ENCODE data around the gene TRPM2. TPM values are rescaled to one million over a fixed set of nuclear protein-coding genes. Genes with fewer than 3 reads are reported as not detected.

TRPM2 gene
- total RNA-seq, 1 experiment from 2014 or later, result not detected

DNA sequence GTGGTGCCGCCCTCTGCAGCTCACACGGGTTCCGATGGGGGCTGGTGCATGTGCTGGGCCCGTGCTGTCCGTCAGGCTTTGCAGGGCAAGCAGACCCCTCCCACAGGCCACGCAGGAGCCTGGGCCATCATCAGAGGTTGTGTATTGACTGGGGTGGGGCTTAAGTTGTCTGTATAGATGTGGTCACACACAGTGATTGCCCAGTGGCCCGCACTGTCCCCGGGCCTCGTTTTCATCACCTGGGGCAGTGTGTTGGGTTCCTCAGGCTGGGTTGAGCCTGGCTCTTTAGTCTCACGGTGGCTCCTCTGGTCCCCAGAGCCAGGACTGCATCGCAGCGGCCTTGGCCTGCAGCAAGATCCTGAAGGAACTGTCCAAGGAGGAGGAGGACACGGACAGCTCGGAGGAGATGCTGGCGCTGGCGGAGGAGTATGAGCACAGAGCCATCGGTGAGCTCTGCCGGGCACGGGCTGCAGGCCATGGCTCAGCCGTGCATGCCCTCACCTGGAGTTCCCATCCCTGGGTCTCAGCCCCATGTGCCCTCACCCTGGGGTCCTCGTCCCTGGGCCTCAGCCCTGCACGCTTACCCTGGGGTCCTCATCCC, 44.1 kb downstream of the TRPM2 start:
- Histone ChIP-seq H3K36me3 (ENCODE audit: low read depth) (no peaks in the 10 kb centered on the region), H4K20me1 (ENCODE audit: insufficient read depth) (no peaks in the 10 kb centered on the region), H3F3A (ENCODE audit: insufficient read depth, low read depth) (no peaks in the 10 kb centered on the region), H3K4me2 (no peak overlapping the region), H3K9me3 (ENCODE audit: insufficient read depth, low read depth) (no peaks in the 10 kb centered on the region), H3K4me3 (no peak overlapping the region), H3K27ac (no peak overlapping the region), H3K4me1 (replicated peaks; ENCODE audit: insufficient read depth) (no peaks in the 10 kb centered on the region), H3K79me2 (ENCODE audit: low read depth) (no peaks in the 10 kb centered on the region), H2AFZ (no peak overlapping the region), H3K27me3 (ENCODE audit: insufficient read depth, low read depth) (peaks cover 19% of the 10 kb centered on the region; the same call in 1 of the 2 replicates), H3K9me2 (ENCODE audit: insufficient read depth) (no peaks in the 10 kb centered on the region)
- ChIA-PET POLR2A (ENCODE audit: unreplicated experiment) (no interaction called here), CTCF (no interaction called here)
- TF ChIP-seq, protein P1, sequence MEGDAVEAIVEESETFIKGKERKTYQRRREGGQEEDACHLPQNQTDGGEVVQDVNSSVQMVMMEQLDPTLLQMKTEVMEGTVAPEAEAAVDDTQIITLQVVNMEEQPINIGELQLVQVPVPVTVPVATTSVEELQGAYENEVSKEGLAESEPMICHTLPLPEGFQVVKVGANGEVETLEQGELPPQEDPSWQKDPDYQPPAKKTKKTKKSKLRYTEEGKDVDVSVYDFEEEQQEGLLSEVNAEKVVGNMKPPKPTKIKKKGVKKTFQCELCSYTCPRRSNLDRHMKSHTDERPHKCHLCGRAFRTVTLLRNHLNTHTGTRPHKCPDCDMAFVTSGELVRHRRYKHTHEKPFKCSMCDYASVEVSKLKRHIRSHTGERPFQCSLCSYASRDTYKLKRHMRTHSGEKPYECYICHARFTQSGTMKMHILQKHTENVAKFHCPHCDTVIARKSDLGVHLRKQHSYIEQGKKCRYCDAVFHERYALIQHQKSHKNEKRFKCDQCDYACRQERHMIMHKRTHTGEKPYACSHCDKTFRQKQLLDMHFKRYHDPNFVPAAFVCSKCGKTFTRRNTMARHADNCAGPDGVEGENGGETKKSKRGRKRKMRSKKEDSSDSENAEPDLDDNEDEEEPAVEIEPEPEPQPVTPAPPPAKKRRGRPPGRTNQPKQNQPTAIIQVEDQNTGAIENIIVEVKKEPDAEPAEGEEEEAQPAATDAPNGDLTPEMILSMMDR (conservative IDR thresholded peaks at IDR 0.05), result no peak
- TF ChIP-seq EZH2 (IDR thresholded peaks at IDR 0.05; ENCODE audit: low read depth), result no peak
- no TSS peak for BruUV-seq (replicated peaks)
- intact Hi-C loops (cut with micrococcal nuclease; ENCODE audit: unreplicated experiment), result no loop called here
- DNase-seq, result no peak

DNA sequence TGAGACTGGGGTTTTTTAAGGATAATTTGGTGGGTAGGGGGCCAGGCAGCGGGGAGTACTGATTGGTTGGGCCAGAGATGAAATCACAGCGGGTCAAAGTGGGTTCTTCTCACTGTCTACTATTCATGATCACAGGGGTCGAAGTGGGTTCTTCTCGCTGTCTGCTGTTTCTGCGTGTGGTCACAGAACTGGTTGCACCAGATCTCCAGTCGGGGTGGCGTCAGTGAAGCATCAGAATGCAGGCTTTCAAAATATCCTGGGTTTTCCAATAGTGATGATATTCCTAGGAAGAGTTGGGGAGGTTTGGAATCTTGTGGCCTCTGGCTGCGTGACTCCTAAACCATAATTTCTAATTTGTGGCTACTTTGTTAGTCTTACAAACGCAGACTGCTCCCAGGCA, 45.1 kb downstream of the TRPM2 start:
- no TSS peak for BruUV-seq (replicated peaks)
- Histone ChIP-seq H2AFZ (no peak overlapping the region), H4K20me1 (ENCODE audit: insufficient read depth) (no peaks in the 10 kb centered on the region), H3K79me2 (ENCODE audit: low read depth) (no peaks in the 10 kb centered on the region), H3K4me1 (replicated peaks; ENCODE audit: insufficient read depth) (no peaks in the 10 kb centered on the region), H3K27ac (no peak overlapping the region), H3K4me3 (no peak overlapping the region), H3K4me2 (no peak overlapping the region), H3K27me3 (ENCODE audit: insufficient read depth, low read depth) (peaks cover 14% of the 10 kb centered on the region; the same call in 1 of the 2 replicates), H3K36me3 (ENCODE audit: low read depth) (no peaks in the 10 kb centered on the region), H3K9me3 (ENCODE audit: insufficient read depth, low read depth) (no peaks in the 10 kb centered on the region), H3F3A (ENCODE audit: insufficient read depth, low read depth) (peaks cover 4% of the 10 kb centered on the region), H3K9me2 (ENCODE audit: insufficient read depth) (no peaks in the 10 kb centered on the region)
- intact Hi-C loops (cut with micrococcal nuclease; ENCODE audit: unreplicated experiment), result no loop called here
- TF ChIP-seq EZH2 (IDR thresholded peaks at IDR 0.05; ENCODE audit: low read depth), result no peak
- TF ChIP-seq, protein P1 (conservative IDR thresholded peaks at IDR 0.05), result no peak
- CTCF ChIA-PET, result no interaction called here
- no peak for DNase-seq
- POLR2A ChIA-PET (ENCODE audit: unreplicated experiment), result no interaction called here

DNA sequence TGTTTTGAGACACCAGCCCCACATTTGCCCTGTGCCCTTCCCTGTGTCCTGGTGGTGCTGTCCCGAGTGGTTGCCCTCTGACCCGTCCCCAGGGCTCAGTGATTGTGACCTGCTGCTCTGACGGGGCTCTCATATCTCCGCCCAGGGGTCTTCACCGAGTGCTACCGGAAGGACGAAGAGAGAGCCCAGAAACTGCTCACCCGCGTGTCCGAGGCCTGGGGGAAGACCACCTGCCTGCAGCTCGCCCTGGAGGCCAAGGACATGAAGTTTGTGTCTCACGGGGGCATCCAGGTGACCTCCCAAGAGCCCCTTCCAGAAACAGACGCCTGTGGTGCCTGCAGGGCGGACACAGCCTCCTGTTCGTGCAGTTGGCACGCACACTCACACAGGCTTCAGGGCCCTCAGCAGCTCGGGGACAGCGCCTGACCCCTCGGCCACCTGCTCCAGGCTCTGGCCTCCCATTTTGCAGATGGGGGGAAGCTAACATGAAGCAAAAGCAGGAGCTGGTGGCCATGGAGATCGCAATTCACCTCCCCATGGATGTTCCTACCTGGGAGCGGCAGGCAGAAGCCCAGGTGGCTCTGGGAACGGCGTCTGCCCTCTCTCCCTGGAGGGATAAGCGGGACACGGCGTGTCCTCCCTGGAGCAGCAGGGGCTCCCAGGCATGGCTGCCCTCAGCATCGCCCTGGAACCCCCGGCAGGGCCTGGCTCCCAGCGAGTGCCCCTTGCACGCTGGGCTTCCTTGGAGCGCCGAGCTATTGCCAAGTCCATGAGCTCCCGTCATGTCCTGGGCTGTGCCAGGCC, 45.9 kb downstream of the TRPM2 start:
- Histone ChIP-seq H3K27ac (no peak overlapping the region), H3K4me3 (no peak overlapping the region), H4K20me1 (ENCODE audit: insufficient read depth) (no peaks in the 10 kb centered on the region), H3K9me3 (ENCODE audit: insufficient read depth, low read depth) (no peaks in the 10 kb centered on the region), H2AFZ (no peak overlapping the region), H3K4me2 (no peak overlapping the region), H3K9me2 (ENCODE audit: insufficient read depth) (no peaks in the 10 kb centered on the region), H3K36me3 (ENCODE audit: low read depth) (no peaks in the 10 kb centered on the region), H3K4me1 (replicated peaks; ENCODE audit: insufficient read depth) (no peaks in the 10 kb centered on the region), H3K79me2 (ENCODE audit: low read depth) (no peaks in the 10 kb centered on the region), H3K27me3 (ENCODE audit: insufficient read depth, low read depth) (peaks cover 10% of the 10 kb centered on the region; the same call in 1 of the 2 replicates), H3F3A (ENCODE audit: insufficient read depth, low read depth) (peaks cover 11% of the 10 kb centered on the region)
- intact Hi-C loops (cut with micrococcal nuclease; ENCODE audit: unreplicated experiment), result no loop called here
- DNase-seq, result no peak
- ChIA-PET POLR2A (ENCODE audit: unreplicated experiment) (no interaction called here), CTCF (no interaction called here)
- TF ChIP-seq, protein P1 (conservative IDR thresholded peaks at IDR 0.05), result no peak
- TF ChIP-seq EZH2 (IDR thresholded peaks at IDR 0.05; ENCODE audit: low read depth), result no peak
- no TSS peak for BruUV-seq (replicated peaks)
